ENCODE results near the gene ISLR2. TPM values are rescaled to one million over a fixed set of nuclear protein-coding genes. Genes with fewer than 3 reads are reported as not detected.
"Not testable (repeated sequence)": the region's sequence is repeated elsewhere in the genome, so short reads cannot be mapped to it uniquely, and the experiment has no call there.

Gene ISLR2
- total RNA-seq, 2 experiments from 2014 or later: not detected

GRCh38 chr15:74155766-74156417 lies 25.5 kb downstream of the ISLR2 start:
- Mint-ChIP-seq H3K36me3 (ENCODE audit: low read depth) (no peaks in the 10 kb centered on the region), H3K9me3 (no peaks in the 10 kb centered on the region), H3K27ac (no peak overlapping the region), H3K27me3 (peaks cover 22% of the 10 kb centered on the region), H3K4me3 (no peak overlapping the region), H3K4me1 (peaks cover 30% of the 10 kb centered on the region)
- DNase-seq: no peak
- ChIA-PET CTCF (interaction anchor here (1.2 kb wide), 1 partner anchor 11 kb away, joined by 3 read pairs; no protein-coding TSS in a partner anchor), POLR2A (no interaction called here)

GRCh38 chr15:74156678-74157411 lies 26.5 kb downstream of the ISLR2 start:
- no peaks in the 10 kb centered on the region for H3K36me3 Mint-ChIP-seq (ENCODE audit: low read depth)
- H3K4me3 Mint-ChIP-seq: no peak overlapping the region
- peaks cover 30% of the 10 kb centered on the region for H3K4me1 Mint-ChIP-seq
- H3K27me3 Mint-ChIP-seq: peaks cover 16% of the 10 kb centered on the region
- DNase-seq: peak; percentile 17
- H3K9me3 Mint-ChIP-seq: no peaks in the 10 kb centered on the region
- ChIA-PET POLR2A (interaction anchor here (0.6 kb wide), 1 partner anchor 151 kb away, joined by 3 read pairs; no protein-coding TSS in a partner anchor), CTCF (interaction anchor here (0.6 to 1.2 kb wide), 3 partner anchors 12 to 109 kb away, joined by 3 read pairs; no protein-coding TSS in a partner anchor)
- no peak overlapping the region for H3K27ac Mint-ChIP-seq

GRCh38 chr15:74157868-74158827 lies 27.8 kb downstream of the ISLR2 start:
- H3K4me3 Mint-ChIP-seq: no peak overlapping the region
- peaks cover 30% of the 10 kb centered on the region for H3K4me1 Mint-ChIP-seq
- H3K9me3 Mint-ChIP-seq: no peaks in the 10 kb centered on the region
- H3K36me3 Mint-ChIP-seq (ENCODE audit: low read depth): no peaks in the 10 kb centered on the region
- peaks cover 11% of the 10 kb centered on the region for H3K27me3 Mint-ChIP-seq
- CTCF ChIA-PET: interaction anchor here (0.7 kb wide), 1 partner anchor 38 kb away, joined by 3 read pairs; no protein-coding TSS in a partner anchor
- POLR2A ChIA-PET: no interaction called here
- H3K27ac Mint-ChIP-seq: no peak overlapping the region
- DNase-seq: no peak

- H3K9me3 Mint-ChIP-seq: no peaks in the 10 kb centered on the region
- H3K27me3 Mint-ChIP-seq: peaks cover 10% of the 10 kb centered on the region
- no peak overlapping the region for H3K4me3 Mint-ChIP-seq
- peaks cover 30% of the 10 kb centered on the region for H3K4me1 Mint-ChIP-seq
- no peak for DNase-seq
- ChIA-PET CTCF (no interaction called here), POLR2A (no interaction called here)
- H3K27ac Mint-ChIP-seq: peak overlapping the region; percentile 42
- no peaks in the 10 kb centered on the region for H3K36me3 Mint-ChIP-seq (ENCODE audit: low read depth)
These were observed 28.7 kb downstream of the ISLR2 start for GRCh38 chr15:74158855-74159650.

GRCh38 chr15:74159773-74160172 lies 29.4 kb downstream of the ISLR2 start:
- ChIA-PET CTCF (no interaction called here), POLR2A (no interaction called here)
- H3K27me3 Mint-ChIP-seq: peaks cover 14% of the 10 kb centered on the region
- H3K4me1 Mint-ChIP-seq: peaks cover 30% of the 10 kb centered on the region
- DNase-seq: no peak
- H3K36me3 Mint-ChIP-seq (ENCODE audit: low read depth): no peaks in the 10 kb centered on the region
- no peak overlapping the region for H3K4me3 Mint-ChIP-seq
- H3K9me3 Mint-ChIP-seq: no peaks in the 10 kb centered on the region
- H3K27ac Mint-ChIP-seq: no peak overlapping the region

GRCh38 chr15:74160390-74160789 lies 30.0 kb downstream of the ISLR2 start:
- H3K27me3 Mint-ChIP-seq: peaks cover 17% of the 10 kb centered on the region
- DNase-seq, POLR2A ChIA-PET: not testable (repeated sequence)

GRCh38 chr15:74162195-74162536 lies 31.8 kb downstream of the ISLR2 start:
- H3K9me3 Mint-ChIP-seq; H3K4me3 Mint-ChIP-seq; DNase-seq; POLR2A ChIA-PET; H3K36me3 Mint-ChIP-seq (ENCODE audit: low read depth); H3K27ac Mint-ChIP-seq: not testable (repeated sequence)
- Mint-ChIP-seq H3K27me3 (peaks cover 13% of the 10 kb centered on the region), H3K4me1 (peaks cover 25% of the 10 kb centered on the region)
- CTCF ChIA-PET: interaction anchor here (0.6 to 1.5 kb wide), 2 partner anchors 104 to 1364 kb away, joined by 3 to 4 read pairs; no protein-coding TSS in a partner anchor

More at GRCh38 chr15:74160390-74160789, 30.0 kb downstream of the ISLR2 start:
- CTCF ChIA-PET; H3K36me3 Mint-ChIP-seq (ENCODE audit: low read depth); H3K4me3 Mint-ChIP-seq; H3K9me3 Mint-ChIP-seq; H3K27ac Mint-ChIP-seq: not testable (repeated sequence)
- H3K4me1 Mint-ChIP-seq: peaks cover 30% of the 10 kb centered on the region

- peaks cover 10% of the 10 kb centered on the region for H3K27me3 Mint-ChIP-seq
- no peaks in the 10 kb centered on the region for H3K9me3 Mint-ChIP-seq
- H3K27ac Mint-ChIP-seq: no peak overlapping the region
- no peak for DNase-seq
- POLR2A ChIA-PET: interaction anchor here (0.6 kb wide), 1 partner anchor 119 kb away, joined by 3 read pairs; no protein-coding TSS in a partner anchor
- no peak overlapping the region for H3K4me3 Mint-ChIP-seq
- H3K36me3 Mint-ChIP-seq (ENCODE audit: low read depth): no peaks in the 10 kb centered on the region
- H3K4me1 Mint-ChIP-seq: no peaks in the 10 kb centered on the region
- CTCF ChIA-PET: interaction anchor here (0.8 kb wide), 1 partner anchor 12 kb away, joined by 3 read pairs; no protein-coding TSS in a partner anchor
These were observed 35.1 kb downstream of the ISLR2 start for GRCh38 chr15:74165461-74165860.

GRCh38 chr15:74167891-74168331 lies 37.5 kb downstream of the ISLR2 start:
- H3K27ac Mint-ChIP-seq: no peak overlapping the region
- POLR2A ChIA-PET: no interaction called here
- no peak for DNase-seq
- CTCF ChIA-PET: no interaction called here
- peaks cover 10% of the 10 kb centered on the region for H3K27me3 Mint-ChIP-seq
- no peaks in the 10 kb centered on the region for H3K36me3 Mint-ChIP-seq (ENCODE audit: low read depth)
- no peaks in the 10 kb centered on the region for H3K9me3 Mint-ChIP-seq
- no peak overlapping the region for H3K4me3 Mint-ChIP-seq
- H3K4me1 Mint-ChIP-seq: no peaks in the 10 kb centered on the region

- CTCF ChIA-PET: no interaction called here
These were observed 38.3 kb downstream of the ISLR2 start for GRCh38 chr15:74168711-74169126.

GRCh38 chr15:74170071-74170844 lies 39.9 kb downstream of the ISLR2 start:
- H3K4me3 Mint-ChIP-seq: no peak overlapping the region
- DNase-seq: no peak
- H3K4me1 Mint-ChIP-seq: no peaks in the 10 kb centered on the region
- H3K27ac Mint-ChIP-seq: no peak overlapping the region
- peaks cover 3% of the 10 kb centered on the region for H3K27me3 Mint-ChIP-seq
- ChIA-PET CTCF (no interaction called here), POLR2A (no interaction called here)
- H3K36me3 Mint-ChIP-seq (ENCODE audit: low read depth): no peaks in the 10 kb centered on the region
- no peaks in the 10 kb centered on the region for H3K9me3 Mint-ChIP-seq

More at GRCh38 chr15:74168711-74169126, 38.3 kb downstream of the ISLR2 start:
- DNase-seq: no peak
- Mint-ChIP-seq H3K27ac (no peak overlapping the region), H3K4me1 (no peaks in the 10 kb centered on the region), H3K4me3 (no peak overlapping the region), H3K36me3 (ENCODE audit: low read depth) (no peaks in the 10 kb centered on the region), H3K27me3 (peaks cover 10% of the 10 kb centered on the region), H3K9me3 (no peaks in the 10 kb centered on the region)
- POLR2A ChIA-PET: no interaction called here
